MM.1S (cell line): ENCODE data around the gene UTS2B.

Experiments
- CTCF ChIP-seq: fragments of 300-600 bp; sonication (generic); IDR thresholded peaks from 2 replicates; pipeline ENCODE4 v1.5.1; 2016; ENCODE audit warnings: antibody characterized with exemption, low read length, mixed read lengths
- EZH2 ChIP-seq: fragments of 300-600 bp; sonication (generic); optimal IDR thresholded peaks from 2 replicates; pipeline ENCODE3; 2017; ENCODE audit warnings: low read depth, mild to moderate bottlenecking, antibody characterized with exemption, low read length, mixed read lengths

- TF ChIP-seq CTCF = no peak
- TF ChIP-seq EZH2 = no peak
These were observed 15.0 kb upstream of the UTS2B start for GRCh38 chr3:191345334-191345733.
